Prostate gland (tissue), 2 donors: ENCODE measurements around the gene CLPTM1.

Experiments used
- POLR2A ChIP-seq: fragments of 450-650 bp; IDR thresholded peaks from one replicate; pipeline ENCODE4 v1.6.1; 2016; ENCODE audit warnings: antibody characterized with exemption, mild to moderate bottlenecking
- POLR2AphosphoS5 ChIP-seq: sonication (generic); formaldehyde crosslinking; IDR thresholded peaks from one replicate; pipeline ENCODE4 v1.6.1; 2017; ENCODE audit warnings: antibody characterized with exemption
- TF ChIP-seq, protein P1 (sequence below), 4 experiments: fragments of 200-600 bp in 2 of 4; fragments of 450-650 bp in 2 of 4; sonication (generic) in 2 of 4; IDR thresholded peaks; 1 replicate in 3 of 4; 2 replicates in 1 of 4; pipeline ENCODE4 v1.5.1; 2016 to 2019; ENCODE audit warnings: antibody characterized with exemption in 4 of 4, mild to moderate bottlenecking in 2 of 4, moderate library complexity in 2 of 4

DNA sequence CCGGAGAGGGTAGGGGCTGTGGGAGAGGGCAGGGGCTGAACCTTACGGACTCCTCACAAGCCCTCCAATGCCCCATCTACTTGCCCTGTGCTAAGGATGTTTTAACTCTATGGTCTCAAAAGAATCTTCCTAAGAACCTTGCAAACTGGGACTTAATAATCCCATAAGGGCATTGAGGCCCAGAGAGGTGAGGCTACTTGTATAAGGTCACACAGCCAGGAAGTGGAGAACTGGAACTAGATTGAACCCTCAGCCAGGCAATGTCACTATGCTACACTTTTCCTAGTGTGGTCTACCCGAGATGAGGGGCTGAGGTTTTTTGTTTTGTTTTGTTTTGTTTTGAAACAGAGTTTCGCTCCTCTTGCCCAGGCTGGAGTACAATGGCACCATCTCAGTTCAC, 23.6 kb upstream of the CLPTM1 start:
- TF ChIP-seq, protein P1, sequence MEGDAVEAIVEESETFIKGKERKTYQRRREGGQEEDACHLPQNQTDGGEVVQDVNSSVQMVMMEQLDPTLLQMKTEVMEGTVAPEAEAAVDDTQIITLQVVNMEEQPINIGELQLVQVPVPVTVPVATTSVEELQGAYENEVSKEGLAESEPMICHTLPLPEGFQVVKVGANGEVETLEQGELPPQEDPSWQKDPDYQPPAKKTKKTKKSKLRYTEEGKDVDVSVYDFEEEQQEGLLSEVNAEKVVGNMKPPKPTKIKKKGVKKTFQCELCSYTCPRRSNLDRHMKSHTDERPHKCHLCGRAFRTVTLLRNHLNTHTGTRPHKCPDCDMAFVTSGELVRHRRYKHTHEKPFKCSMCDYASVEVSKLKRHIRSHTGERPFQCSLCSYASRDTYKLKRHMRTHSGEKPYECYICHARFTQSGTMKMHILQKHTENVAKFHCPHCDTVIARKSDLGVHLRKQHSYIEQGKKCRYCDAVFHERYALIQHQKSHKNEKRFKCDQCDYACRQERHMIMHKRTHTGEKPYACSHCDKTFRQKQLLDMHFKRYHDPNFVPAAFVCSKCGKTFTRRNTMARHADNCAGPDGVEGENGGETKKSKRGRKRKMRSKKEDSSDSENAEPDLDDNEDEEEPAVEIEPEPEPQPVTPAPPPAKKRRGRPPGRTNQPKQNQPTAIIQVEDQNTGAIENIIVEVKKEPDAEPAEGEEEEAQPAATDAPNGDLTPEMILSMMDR (IDR thresholded peaks at IDR 0.05) = no peak
- TF ChIP-seq POLR2AphosphoS5 (no peak), POLR2A (no peak)
